GM12891 (cell line): ENCODE measurements around the gene UXS1.

Source experiments
- DNase-seq: peaks from one replicate; pipeline ENCODE4 v3.0.0; 2011; ENCODE audit warnings: low spot score; ENCODE audit not compliant: insufficient read length
- FAIRE-seq: peaks from 2 replicates; lab custom pipeline; 2011; peaks lifted over from hg19 to GRCh38; lab: Jason Lieb, UNC
- PAX5 ChIP-seq: IDR thresholded peaks from 2 replicates; pipeline ENCODE4 v1.6.1; 2011; ENCODE audit warnings: low read length, moderate library complexity, mild to moderate bottlenecking; ENCODE audit not compliant: insufficient read depth, severe bottlenecking
- POLR2A ChIP-seq: IDR thresholded peaks from 2 replicates; pipeline ENCODE4 v1.6.1; 2011; ENCODE audit warnings: low read depth, low read length, control low read depth
- POLR2AphosphoS5 ChIP-seq: IDR thresholded peaks from 2 replicates; pipeline ENCODE4 v1.6.1; 2011; ENCODE audit warnings: low read depth, low read length, control low read depth
- POU2F2 ChIP-seq: IDR thresholded peaks from 2 replicates; pipeline ENCODE4 v1.6.1; 2011; ENCODE audit warnings: low read depth, mild to moderate bottlenecking, control low read depth, low read length, moderate library complexity
- SPI1 ChIP-seq: IDR thresholded peaks from 2 replicates; pipeline ENCODE4 v1.6.1; 2011; ENCODE audit warnings: low read depth, low read length, control low read depth
- TAF1 ChIP-seq: IDR thresholded peaks from 2 replicates; pipeline ENCODE4 v1.6.1; 2011; ENCODE audit warnings: low read depth, low read length, control low read depth

UXS1 gene

GRCh38 chr2:106178716-106179115 is 15.4 kb downstream of the UXS1 start:
- no peak for FAIRE-seq
- DNase-seq: no peak

GRCh38 chr2:106177581-106177980 is 16.5 kb downstream of the UXS1 start:
- DNase-seq: no peak
- TF ChIP-seq SPI1 (no peak), POLR2A (no peak), POLR2AphosphoS5 (no peak), PAX5 (no peak), POU2F2 (no peak)
- FAIRE-seq: no peak

More at GRCh38 chr2:106178716-106179115, 15.4 kb downstream of the UXS1 start:
- no peak for TF ChIP-seq POU2F2

GRCh38 chr2:106176446-106177099 is 17.5 kb downstream of the UXS1 start:
- DNase-seq (no peak), FAIRE-seq (no peak)
- no peak for TF ChIP-seq POLR2A
- no peak for TF ChIP-seq POLR2AphosphoS5
- no peak for TF ChIP-seq SPI1
- TF ChIP-seq PAX5: no peak
- no peak for TF ChIP-seq POU2F2
- no peak for TF ChIP-seq TAF1

GRCh38 chr2:106175086-106175850 is 18.8 kb downstream of the UXS1 start:
- no peak for DNase-seq
- TF ChIP-seq PAX5 (no peak), SPI1 (no peak), POLR2AphosphoS5 (no peak), TAF1 (no peak), POU2F2 (no peak), POLR2A (no peak)
- FAIRE-seq: no peak

- DNase-seq: no peak
- TF ChIP-seq PAX5 (no peak), TAF1 (no peak), POLR2A (no peak), POLR2AphosphoS5 (no peak), SPI1 (no peak), POU2F2 (no peak)
- FAIRE-seq: no peak
These were observed 20.0 kb downstream of the UXS1 start for GRCh38 chr2:106174056-106174455.

- no peak for TF ChIP-seq PAX5
- no peak for TF ChIP-seq TAF1
- no peak for TF ChIP-seq POLR2AphosphoS5
- TF ChIP-seq SPI1: no peak
- no peak for TF ChIP-seq POU2F2
- TF ChIP-seq POLR2A: no peak
- FAIRE-seq: no peak
- DNase-seq: no peak
These were observed 21.5 kb downstream of the UXS1 start for GRCh38 chr2:106172649-106173048.

- no peak for DNase-seq
- TF ChIP-seq POU2F2 (no peak), SPI1 (0 out of 2 replicates have a peak, but pooled peaks have one; percentile 30)
- no peak for FAIRE-seq
These were observed 25.4 kb downstream of the UXS1 start for GRCh38 chr2:106168657-106169056.

- TF ChIP-seq POLR2A: no peak
- TF ChIP-seq POLR2AphosphoS5: no peak
- no peak for TF ChIP-seq TAF1
- TF ChIP-seq SPI1: no peak
- TF ChIP-seq PAX5: no peak
- TF ChIP-seq POU2F2: no peak
- no peak for FAIRE-seq
- DNase-seq: no peak
These were observed 27.0 kb downstream of the UXS1 start for GRCh38 chr2:106167067-106167466.

- no peak for TF ChIP-seq POLR2A
- TF ChIP-seq PAX5: no peak
- no peak for TF ChIP-seq POLR2AphosphoS5
- TF ChIP-seq POU2F2: no peak
- no peak for TF ChIP-seq SPI1
- no peak for TF ChIP-seq TAF1
- DNase-seq (no peak), FAIRE-seq (no peak)
These were observed 28.5 kb downstream of the UXS1 start for GRCh38 chr2:106165561-106165960.

- FAIRE-seq: no peak
- no peak for TF ChIP-seq SPI1
- no peak for TF ChIP-seq POU2F2
- TF ChIP-seq POLR2A: no peak
- no peak for TF ChIP-seq POLR2AphosphoS5
- TF ChIP-seq TAF1: no peak
- no peak for TF ChIP-seq PAX5
- no peak for DNase-seq
These were observed 29.1 kb downstream of the UXS1 start for GRCh38 chr2:106165029-106165428.
